HG02938 (cell line): ENCODE results near the gene ANKFN1.

ENCODE experiments used
- ATAC-seq: cut with Tn5 transposase; IDR thresholded peaks from one replicate; pipeline ENCODE4 v1.9.1; 2021; ENCODE audit warnings: mild to moderate bottlenecking, moderate library complexity; ENCODE audit not compliant: unreplicated experiment

The ANKFN1 gene

DNA sequence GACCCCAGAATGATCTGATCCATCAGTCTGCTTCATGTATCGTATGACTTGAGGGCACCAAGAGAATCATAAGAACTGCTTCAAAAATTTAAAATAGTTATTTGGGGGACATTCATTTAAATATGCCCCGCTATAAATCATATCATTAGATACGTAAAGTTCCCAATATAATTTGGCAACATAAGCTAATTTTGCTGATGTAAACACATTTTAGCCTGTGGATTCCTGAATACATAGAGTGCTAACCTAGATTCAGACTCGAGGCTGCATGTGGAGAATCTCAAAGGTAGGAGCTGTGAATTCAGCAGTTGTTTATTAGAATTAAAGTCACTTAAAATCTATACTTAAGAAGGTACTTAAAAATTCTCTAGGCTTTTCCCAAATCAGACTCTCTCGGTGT lies 24.9 kb downstream of the ANKFN1 start:
- ATAC-seq: no peak

DNA sequence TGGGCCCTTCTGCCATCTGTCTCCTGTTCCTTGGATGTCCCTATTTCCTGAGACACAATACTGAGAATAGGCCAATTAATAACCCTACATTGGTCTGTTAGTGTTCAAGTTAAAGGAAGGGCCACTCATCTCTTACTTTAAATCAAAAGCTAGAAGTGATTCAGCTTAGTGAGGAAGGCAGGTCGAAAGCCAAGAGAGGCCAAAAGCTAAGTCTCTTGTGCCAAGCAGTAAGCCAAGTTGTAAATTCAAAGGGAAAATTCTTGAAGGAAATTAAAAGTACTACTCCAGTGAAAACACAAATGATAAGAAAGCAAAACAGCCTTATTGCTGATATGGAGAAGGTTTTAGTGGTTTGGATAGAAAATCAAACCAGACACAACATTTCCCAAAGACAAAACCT lies 28.8 kb downstream of the ANKFN1 start:
- ATAC-seq: no peak

DNA sequence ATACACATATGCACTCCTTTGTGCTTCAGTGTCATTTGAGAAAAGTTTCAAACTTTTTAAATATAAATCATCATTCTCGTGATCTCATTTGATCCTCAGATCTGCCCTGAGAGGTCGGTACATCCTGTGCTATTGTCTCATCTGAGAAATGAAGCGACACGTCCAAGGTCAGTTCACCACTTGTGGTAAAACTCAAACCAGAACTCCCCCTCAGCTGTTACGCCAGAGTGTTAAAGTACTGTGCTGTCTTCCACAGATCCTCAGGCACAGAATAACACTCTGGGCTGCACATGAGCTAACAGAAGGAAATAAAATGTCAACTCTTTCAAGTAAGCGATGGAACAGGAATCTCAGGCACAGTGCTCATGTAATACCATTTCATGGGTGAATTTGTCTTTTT lies 31.4 kb downstream of the ANKFN1 start:
- no peak for ATAC-seq

GRCh38 chr17:56185491-56186221 lies 32.4 kb downstream of the ANKFN1 start:
- ATAC-seq: no peak

- ATAC-seq: no peak
These were observed 33.0 kb downstream of the ANKFN1 start for GRCh38 chr17:56186222-56186786.

DNA sequence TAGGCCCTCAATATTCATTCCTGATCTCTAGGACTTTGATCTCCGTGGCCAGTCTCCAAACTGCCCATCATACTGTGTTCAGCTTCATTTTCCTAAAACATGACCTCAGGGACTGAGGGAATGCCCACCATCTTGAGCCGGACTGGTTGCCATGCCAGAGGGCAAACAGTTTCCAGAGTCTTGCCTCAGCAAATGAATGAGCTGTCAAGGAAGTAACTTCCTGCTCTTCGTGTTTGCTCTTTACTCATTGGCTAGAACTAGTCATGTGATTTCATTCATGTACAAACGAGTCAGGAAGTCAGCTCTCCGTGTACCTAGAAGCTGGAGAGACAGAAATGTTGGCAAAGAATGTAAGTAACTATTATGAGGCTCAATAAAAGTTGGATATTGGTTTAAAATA lies 50.2 kb downstream of the ANKFN1 start:
- ATAC-seq: no peak

DNA sequence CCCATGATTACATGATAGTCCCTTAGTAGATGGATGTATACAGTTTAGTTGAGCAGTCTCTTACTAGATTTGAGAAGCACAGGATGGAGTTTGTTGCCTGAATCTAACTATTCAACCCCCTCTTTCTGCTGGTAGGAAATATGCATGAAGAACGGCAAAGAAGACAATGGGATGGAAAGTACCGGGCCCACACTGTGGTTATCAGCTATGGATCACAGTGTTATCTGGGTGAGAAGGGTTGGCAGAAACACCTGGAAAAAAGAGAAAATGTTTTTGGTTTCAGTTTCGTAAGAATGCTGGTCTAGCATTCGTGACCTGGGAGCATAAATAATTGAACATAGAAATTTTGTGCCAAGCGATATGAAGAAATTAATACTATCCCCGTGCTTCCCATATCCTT lies 53.1 kb downstream of the ANKFN1 start:
- ATAC-seq: no peak

DNA sequence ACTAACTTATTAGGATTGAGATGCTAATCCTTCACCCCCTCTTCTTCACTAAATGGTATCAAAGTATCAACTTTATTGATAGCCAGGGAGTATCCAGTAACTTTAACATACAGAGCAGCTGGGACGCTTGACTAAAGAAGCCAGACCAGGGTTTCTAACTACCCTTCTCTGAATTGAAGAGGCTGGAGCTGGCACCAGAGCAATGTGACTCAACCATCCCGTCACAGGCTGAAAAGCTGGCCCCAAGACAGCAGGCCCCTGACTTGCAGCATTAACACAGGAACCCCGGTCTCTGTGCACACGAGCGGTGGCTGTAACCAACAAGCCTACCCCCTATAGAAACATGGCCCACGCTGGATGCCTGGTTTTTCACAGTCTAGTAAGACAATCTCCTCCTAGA lies 59.8 kb downstream of the ANKFN1 start:
- no peak for ATAC-seq

DNA sequence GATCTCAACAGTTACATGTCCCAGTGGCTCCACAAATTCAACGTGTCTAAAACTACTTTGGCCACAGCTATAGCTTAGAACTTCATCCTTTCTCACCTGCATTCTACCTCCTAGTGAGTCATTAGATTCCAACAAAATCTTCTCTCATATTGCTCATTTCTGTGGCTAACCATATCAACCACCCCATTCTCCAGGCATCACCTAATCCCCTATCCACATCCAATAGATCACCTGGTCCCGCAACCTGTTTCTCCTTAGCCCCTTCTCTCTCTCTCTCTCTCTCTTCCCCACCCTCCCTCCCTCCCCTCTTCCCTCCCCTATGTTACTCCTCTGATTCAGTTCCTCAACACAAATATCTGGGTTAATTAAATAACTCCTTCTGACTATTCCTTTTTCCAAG lies 64.6 kb downstream of the ANKFN1 start:
- ATAC-seq: no peak

DNA sequence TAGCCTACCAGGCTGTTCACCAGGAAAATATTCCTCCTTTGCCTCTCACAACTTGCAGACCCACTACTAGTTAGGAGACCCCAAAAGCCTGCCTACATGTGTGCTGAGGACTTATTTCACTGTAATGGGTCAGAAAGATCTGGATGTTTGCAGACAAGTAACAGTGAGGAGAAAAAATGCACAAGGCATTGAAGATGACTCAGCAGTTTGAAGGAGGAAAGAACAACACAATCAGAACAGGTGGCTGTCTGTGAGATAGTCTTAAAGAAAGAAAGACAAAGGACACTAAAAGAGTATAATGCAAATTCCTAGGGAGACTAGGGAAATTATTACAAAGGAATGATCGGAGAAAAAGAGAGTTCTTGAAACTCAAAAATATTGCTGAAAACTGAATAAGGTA lies 69.0 kb downstream of the ANKFN1 start:
- no peak for ATAC-seq

GRCh38 chr17:56230660-56231059 lies 77.4 kb downstream of the ANKFN1 start:
- ATAC-seq: no peak

- no peak for ATAC-seq
These were observed 78.0 kb downstream of the ANKFN1 start for GRCh38 chr17:56231252-56231651.

- no peak for ATAC-seq
These were observed 78.4 kb downstream of the ANKFN1 start for GRCh38 chr17:56231693-56232092.

- no peak for ATAC-seq
These were observed 91.1 kb downstream of the ANKFN1 start for GRCh38 chr17:56244268-56244890.

- ATAC-seq: no peak
These were observed 94.5 kb downstream of the ANKFN1 start for GRCh38 chr17:56247816-56248215.

DNA sequence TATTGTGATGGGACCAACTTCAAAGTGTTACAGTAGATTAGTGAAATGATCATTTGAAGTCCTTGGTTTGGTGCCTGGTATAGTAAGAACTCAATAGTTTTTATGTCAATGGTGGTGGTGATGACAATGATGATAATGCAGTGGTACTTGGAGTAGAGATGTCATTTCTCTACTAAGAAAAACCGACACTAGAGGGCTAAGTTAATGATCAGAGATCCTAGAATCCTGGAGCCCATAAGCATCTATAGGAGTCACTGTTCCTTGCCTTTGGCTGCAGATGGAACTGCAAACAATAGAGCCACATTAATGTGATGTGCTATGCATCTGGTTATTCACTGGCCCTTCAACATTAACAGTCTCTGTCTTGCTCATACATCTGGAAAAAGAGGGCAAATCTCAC lies 103.8 kb downstream of the ANKFN1 start:
- ATAC-seq: no peak

DNA sequence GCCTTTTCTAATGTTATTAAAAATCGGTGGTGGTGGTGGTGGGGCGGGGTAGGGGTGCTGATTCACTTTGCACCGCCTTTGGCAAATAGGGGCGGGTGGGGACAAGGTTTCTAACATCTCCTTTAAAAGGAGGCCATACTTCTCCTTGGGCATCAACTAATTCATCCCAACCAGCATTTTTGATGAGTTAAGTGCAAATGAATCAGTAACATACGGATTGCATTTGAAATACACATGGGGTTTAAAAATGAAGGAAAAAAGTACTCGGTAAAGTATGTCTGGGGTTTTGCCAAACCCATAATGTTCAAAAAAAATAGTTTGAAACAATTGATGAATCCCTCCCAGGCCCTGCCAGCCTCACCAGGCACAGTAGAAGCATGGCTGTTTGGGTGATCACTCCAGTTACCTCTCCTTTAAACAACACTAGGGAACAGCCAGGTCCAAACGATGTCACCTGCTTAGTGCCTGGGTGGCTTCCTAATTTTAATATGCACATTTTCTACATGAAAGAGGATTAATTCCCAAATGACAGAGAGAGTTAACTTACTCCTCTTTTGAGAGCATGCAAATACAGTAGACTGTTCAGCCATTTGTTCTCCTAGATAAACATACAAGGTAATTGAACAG lies 107.2 kb downstream of the ANKFN1 start:
- ATAC-seq: no peak

GRCh38 chr17:56262803-56263202 lies 109.5 kb downstream of the ANKFN1 start:
- ATAC-seq: no peak

DNA sequence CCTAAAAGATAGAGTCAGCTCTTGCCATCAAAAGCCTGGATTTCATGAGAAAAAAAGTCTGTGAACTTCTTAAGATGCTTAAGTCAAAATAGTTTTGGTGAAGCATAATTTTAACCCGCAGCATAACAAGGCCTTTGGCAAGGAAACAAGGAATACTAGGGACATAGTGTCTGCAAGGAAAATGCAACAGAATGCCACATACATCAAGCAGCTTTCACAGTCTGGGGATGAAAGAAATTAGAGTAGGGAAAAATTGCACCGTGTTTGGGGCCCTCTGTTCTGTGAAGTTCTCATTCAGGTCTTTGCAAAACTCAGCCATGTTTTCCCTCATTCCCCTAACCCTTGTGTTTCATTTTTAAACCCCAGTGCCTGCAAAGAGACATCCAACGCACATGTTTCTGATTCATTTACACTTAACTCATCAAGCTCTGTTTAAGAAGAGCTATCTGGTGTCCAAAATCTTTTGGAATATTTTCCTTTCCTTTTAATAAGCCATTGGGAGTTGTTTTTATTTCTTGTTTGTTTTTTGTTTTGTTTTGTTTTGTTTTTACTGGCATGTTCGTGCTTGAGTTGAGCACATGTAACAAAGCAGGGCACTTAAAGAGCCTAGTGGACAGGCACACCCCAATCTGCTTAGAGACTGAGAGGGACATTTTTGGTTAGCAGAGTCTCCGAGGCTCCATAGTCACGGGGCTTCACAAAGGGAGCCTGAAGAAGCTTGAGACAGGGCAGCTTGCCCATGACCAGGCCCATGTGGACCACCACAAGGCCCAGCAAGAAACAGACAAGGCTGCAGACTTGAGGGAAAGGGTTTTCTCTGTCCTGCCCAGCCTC lies 116.5 kb downstream of the ANKFN1 start:
- ATAC-seq: no peak

- no peak for ATAC-seq
These were observed 121.2 kb downstream of the ANKFN1 start for GRCh38 chr17:56274491-56274890.

GRCh38 chr17:56284482-56284881 lies 131.2 kb downstream of the ANKFN1 start:
- no peak for ATAC-seq
